GM21528 (cell line): ENCODE data around the gene DNAI2.

Experiments
- ATAC-seq: cut with Tn5 transposase; IDR thresholded peaks from one replicate; pipeline ENCODE4 v1.9.1; 2021; ENCODE audit warnings: mild to moderate bottlenecking, moderate library complexity; ENCODE audit not compliant: unreplicated experiment, low FRiP score

The DNAI2 gene

GRCh38 chr17:74334393-74335039, 60.5 kb downstream of the DNAI2 start:
- ATAC-seq: no peak

- no peak for ATAC-seq
These were observed 61.6 kb downstream of the DNAI2 start for GRCh38 chr17:74335529-74336062.

- ATAC-seq: no peak
These were observed 62.3 kb downstream of the DNAI2 start for GRCh38 chr17:74336307-74336706.

GRCh38 chr17:74337834-74338500, 63.9 kb downstream of the DNAI2 start:
- ATAC-seq: no peak

- ATAC-seq: no peak
These were observed 65.6 kb downstream of the DNAI2 start for GRCh38 chr17:74339537-74340195.

GRCh38 chr17:74340470-74341023, 66.5 kb downstream of the DNAI2 start:
- ATAC-seq: no peak

- no peak for ATAC-seq
These were observed 68.2 kb downstream of the DNAI2 start for GRCh38 chr17:74342224-74342623.

GRCh38 chr17:74343121-74343520, 69.1 kb downstream of the DNAI2 start:
- no peak for ATAC-seq

GRCh38 chr17:74343526-74344284, 69.7 kb downstream of the DNAI2 start:
- no peak for ATAC-seq

- ATAC-seq: no peak
These were observed 70.6 kb downstream of the DNAI2 start for GRCh38 chr17:74344658-74345057.

- no peak for ATAC-seq
These were observed 71.6 kb downstream of the DNAI2 start for GRCh38 chr17:74345433-74346241.

- no peak for ATAC-seq
These were observed 73.6 kb downstream of the DNAI2 start for GRCh38 chr17:74347646-74348045.

GRCh38 chr17:74349120-74349519, 75.1 kb downstream of the DNAI2 start:
- no peak for ATAC-seq

- no peak for ATAC-seq
These were observed 76.5 kb downstream of the DNAI2 start for GRCh38 chr17:74350486-74350885.

GRCh38 chr17:74351552-74352210, 77.6 kb downstream of the DNAI2 start:
- no peak for ATAC-seq

GRCh38 chr17:74353446-74354060, 79.5 kb downstream of the DNAI2 start:
- ATAC-seq: no peak

- ATAC-seq: no peak
These were observed 80.1 kb downstream of the DNAI2 start for GRCh38 chr17:74354123-74354522.

- ATAC-seq: no peak
These were observed 80.5 kb downstream of the DNAI2 start for GRCh38 chr17:74354561-74354960.

- no peak for ATAC-seq
These were observed 81.0 kb downstream of the DNAI2 start for GRCh38 chr17:74355065-74355464.
